GM21786 (cell line): ENCODE measurements around the gene STK11IP.

Source experiments
- ATAC-seq: cut with Tn5 transposase; IDR thresholded peaks from one replicate; pipeline ENCODE4 v1.9.1; 2021; ENCODE audit not compliant: unreplicated experiment

Gene STK11IP

DNA sequence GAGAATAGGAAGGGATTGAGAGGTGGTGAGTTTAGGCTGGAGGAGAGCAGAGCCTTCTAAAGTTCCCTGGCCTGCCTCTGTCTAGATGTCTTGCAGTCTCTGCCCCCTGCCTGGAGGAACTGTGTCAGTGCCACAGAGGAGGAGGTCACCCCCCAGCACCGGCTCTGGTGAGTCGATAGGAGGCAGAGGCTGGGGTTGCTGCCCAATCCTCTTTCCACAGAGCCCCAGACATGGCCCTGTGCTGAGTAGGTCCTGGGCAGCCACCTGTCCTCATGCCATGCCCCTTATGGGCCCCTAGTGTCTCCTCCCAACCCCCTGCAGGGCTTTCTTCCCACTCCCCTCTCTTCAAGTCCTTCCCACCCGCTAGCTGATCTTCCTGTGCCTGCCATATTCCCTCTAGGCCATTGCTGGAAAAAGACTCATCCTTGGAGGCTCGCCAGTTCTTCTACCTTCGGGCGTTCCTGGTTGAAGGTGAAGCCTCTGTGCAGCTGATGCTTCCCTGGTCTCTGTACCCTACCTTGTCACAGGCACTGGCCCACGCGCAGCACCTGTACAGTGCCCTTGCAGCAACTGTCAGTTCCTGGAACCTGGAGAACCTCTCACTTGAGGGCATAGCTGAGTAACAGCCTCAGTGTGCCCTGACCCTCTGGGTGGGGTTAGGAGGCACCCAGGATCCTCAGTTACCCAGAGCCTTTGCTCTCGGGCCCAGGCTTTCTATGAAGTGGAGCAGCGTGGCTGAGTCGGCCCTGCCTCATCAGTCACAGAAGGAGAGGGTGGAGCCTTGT is 16.6 kb downstream of the STK11IP start:
- ATAC-seq: no peak

DNA sequence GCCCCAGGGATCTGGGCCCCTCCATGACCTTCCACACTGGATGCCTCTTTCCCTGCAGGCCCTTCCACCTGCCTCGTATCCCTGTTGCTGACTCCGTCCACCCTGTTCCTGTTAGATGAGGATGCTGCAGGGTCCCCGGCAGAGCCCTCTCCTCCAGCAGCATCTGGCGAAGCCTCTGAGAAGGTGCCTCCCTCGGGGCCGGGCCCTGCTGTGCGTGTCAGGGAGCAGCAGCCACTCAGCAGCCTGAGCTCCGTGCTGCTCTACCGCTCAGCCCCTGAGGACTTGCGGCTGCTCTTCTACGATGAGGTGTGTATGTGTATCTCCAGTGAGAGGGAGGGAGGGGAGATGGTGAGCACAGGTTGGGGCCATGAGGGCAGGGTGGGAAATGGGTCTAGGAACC is 17.4 kb downstream of the STK11IP start:
- no peak for ATAC-seq

DNA sequence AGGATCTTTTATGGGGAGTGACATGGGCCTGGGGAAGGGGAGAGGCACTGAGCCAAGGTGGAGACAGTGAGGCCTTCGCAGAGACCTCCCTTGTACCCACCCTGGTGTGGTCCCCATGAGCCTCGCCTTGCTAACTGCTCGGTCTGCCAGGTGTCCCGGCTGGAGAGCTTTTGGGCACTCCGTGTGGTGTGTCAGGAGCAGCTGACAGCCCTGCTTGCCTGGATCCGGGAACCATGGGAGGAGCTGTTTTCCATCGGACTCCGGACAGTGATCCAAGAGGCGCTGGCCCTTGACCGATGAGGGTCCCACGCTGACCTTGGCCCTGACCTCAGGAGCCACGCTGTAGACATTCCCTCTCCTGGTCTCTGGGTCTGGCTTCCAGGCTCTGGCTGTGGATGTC is 18.2 kb downstream of the STK11IP start:
- ATAC-seq: no peak

DNA sequence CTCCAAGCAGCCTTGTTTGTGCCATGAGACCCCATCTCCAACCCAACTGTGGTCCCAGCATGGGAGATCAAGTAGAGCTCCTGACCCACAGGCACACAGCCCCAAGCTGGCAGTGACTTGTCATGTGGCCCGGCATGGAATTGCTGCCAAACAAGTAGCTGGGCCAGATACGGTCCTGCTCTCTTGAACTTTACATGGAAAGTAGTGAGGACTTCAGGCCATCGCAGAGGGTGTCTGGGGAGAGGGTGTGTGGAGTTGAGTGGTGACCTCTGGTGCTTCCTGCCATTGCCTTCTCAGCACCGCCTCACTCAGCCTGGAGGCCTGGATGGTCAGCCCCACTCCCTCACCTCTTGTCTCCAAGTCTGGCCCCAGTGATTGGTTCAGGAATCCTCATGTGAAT is 18.9 kb downstream of the STK11IP start:
- ATAC-seq: no peak

DNA sequence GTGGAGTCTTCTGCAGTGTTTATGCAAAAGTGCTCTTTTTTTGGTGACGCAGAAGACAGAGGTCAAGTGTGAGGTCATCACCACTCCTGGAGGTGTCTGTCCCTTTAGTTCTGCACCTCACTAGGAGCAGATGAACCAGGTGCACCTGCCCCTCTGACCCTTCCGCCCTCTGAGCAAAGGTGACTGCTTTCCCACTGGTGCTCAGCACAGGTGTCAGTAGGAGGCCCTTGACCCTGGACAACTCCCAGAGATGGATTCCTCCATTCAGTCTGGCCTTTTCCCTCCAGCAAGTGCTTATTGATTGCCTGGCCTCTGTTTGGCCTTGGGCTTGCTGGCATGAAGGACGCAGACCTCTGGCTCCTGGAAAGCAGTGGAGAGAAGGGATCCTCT is 21.1 kb downstream of the STK11IP start:
- ATAC-seq: no peak

DNA sequence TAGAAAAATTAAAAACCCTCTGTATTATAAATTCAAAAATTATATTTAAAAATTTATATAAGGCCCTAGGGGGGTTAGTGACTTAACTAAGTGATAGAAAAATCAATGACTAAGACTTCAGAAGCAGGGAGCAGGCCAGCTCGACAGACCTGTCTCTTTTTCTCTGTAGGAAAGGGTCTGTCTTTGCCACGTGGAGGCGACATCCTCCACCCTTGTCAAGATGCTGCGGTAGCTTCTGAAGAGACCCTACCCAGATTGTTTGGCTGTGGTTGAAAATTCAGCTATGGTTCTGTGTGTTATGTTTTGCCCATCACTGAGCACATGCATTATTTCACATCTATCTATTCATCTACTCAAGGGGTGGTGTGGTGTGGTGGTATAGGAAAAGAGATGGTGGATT is 21.6 kb downstream of the STK11IP start:
- no peak for ATAC-seq

DNA sequence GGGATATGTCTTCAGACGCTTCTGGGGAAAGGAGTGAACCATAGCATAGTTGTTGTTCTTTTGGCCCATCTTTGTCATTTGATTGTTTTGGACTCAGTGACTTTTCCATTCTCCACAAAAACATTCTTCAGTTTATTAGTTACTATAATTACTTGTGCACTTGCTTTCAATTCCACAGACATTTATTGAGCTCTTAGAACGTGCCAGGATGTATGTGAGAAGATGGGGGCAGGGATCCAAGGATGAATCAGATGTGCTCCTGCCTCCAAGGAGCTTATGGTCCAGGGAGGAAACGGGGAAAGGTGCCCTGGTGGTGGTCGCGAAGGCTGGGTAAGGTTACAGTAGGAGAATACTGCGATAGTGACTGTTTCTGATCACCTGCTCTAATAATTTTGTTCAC is 22.9 kb downstream of the STK11IP start:
- no peak for ATAC-seq

DNA sequence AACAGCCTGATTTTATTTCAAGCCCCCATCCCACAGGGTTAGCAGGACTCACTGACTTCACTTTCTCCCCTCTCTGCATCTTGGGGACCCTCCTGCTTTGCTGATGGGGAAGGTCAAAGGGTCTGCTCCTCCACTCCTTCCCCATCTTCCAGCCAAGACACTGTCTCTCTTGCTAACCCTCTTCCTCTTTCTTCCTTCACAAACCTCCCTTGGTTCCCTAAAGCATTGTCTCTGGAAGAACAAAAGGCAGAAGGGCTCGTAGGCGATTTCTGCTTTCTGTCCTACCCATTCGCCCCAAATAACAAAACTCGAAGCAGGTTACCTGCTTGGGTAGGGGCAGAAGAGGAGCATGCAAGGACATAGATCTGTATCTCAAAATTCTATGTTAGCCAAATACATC is 24.3 kb downstream of the STK11IP start:
- no peak for ATAC-seq

DNA sequence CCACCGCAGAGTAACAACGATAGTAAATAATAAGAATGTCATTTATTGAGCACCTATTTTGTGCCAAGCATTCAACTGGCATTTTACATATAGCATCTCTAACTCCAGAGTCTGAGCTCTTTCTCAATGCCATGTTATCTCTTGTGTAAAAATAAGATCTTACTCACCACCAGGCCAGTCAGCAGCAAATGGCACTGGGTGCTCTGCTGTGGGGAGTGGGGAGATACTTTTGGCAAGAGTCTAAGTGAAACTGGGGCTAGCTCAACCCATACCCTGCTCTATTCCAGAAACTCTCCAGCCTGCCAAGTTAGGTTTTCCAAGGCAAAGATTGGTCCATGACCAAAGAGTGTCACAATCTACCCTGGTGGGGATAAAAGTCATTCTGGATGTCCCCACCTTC is 24.8 kb downstream of the STK11IP start:
- ATAC-seq: no peak

DNA sequence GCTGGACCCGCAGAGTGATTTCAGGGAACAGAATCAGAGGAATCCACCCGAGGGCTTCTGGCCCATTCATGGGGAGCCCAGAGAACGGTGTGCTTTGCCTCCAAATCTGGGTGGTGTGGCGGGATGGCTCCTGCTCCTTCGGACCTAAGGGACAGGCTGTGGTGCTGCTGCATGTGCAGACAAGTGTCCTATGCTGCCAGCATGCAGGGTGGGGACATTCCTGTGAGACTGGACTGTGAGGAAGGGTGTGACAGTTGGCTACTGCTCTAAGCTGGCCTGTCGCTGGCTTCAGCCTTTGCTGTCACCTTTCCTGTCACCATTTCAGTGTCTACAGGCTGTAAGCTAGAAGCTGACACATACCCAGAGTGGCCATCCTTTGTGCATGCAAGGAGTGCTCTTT is 26.9 kb downstream of the STK11IP start:
- ATAC-seq: no peak

DNA sequence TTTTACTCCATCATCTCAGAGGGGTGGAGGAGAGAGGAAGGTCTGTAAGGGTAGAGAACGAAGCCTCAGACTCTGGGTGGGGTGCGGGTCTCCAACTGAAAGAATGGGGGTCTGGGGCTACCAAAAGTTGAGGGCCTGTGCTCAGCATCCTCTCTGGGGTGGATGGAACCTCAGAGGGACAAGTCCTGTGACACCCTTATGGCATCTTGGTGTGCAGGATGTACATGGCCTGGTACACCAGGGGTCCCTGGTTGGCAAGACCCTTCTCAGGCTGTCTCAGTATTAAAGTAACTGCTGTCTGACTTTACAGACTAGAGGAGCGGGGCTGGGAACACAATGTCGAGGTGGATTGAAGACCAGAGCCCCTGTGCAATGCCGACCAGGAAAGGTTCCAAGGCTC is 27.5 kb downstream of the STK11IP start:
- no peak for ATAC-seq

DNA sequence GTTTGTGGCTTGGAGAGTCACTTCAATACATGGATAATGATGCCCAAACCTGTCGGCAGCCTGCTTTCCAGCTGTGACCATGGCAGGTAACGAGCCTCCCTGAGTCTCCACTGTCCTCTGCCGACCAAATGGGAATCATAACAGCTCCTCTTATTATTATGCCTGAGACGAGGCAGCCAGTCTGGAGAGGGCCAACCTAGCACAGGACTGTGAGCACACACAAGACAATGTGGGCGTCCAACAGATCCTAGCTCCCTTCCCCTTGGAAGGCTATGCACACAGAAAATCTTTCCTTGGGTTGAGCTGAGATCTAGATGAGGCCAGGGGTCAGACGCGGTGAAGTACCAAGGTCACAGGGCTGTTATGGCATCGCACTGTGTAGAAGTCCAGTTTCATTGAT is 28.9 kb downstream of the STK11IP start:
- ATAC-seq: no peak

DNA sequence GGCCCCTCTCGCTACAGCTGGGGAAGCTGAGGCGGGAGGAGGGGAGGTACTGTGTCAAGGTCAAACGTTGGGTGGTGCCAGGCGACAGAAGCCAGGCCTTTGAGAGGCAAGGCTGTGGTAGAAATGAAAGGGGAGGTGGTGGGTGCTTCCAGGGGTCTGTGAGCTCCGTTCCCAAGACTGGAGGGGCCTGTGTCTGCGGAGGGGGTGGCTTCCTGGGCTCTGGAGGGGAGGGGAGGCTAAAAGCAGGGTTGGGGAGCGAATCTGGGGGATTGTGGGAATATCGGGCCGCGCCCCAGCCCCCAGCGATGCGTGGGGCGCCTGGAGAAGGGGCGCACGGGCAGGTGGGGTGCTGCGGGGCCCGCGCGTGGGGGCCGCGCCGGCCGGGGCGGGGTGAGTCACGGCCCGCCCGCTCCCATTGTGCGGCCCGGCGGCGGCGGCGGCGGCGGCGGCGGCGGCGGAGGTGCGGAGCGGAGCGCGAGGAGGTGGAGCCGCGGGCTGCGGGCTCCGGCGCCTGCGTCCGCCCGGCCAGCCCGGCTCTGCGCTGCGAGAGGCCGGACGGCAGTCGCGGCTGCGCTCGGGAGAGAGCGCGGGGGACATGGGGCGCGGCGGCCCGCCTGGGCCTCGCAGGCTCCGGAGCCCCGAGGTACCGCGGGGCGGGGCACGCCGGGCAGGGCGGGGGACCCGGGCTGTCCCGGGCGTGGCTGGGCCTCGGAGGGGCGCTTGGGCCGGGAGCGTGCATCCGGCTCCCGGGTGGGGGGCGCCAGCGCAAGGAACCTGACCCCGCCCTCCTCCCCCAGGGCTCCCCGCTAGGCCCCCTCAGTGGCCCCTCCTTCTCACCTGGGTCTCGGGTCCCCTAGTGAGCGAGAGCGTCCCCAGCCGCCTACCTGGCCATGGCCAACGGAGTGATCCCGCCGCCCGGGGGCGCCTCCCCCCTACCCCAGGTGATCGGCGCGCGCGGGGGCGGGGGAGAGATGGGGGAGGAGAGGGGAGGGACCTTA is 29.7 kb downstream of the STK11IP start, which contains the start of gene SLC4A3:
SLC4A3 (plus strand) TSS at position 528 of the 998 bp plus-strand sequence; CDS start at position 891, 363 bp downstream.
- ATAC-seq: no peak

DNA sequence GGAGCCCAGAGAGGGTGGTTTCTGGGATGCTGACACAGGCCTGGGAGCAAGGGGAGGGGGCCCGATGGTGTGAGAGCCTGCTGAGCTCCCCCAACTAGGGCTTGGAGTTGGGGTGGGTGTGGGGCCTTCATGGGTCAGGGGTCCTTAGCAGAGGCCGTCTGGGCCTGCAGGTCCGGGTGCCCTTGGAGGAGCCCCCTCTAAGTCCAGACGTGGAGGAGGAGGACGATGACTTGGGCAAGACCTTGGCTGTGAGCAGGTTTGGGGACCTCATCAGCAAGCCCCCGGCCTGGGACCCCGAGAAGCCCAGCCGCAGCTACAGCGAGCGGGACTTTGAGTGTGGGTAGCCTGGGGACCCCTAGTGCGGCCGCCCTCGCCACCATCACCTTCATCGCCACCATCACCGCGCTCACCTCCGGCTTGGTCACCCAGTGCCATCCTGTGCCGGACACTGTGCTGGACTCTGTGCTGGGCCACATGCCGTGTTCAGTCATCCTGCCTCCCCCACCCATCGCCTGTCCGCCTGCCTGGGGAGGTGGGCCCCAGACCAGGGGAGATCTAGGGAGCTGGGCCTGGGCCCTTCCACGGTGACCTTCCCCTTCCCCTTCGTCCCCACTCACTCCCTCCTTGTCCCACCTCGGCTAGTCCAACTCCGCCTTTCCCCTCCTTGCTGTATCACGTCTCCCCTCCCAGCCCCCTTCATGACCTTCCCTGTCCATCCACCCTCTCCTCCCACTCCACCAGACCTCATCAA is 30.8 kb downstream of the STK11IP start:
- ATAC-seq: no peak

DNA sequence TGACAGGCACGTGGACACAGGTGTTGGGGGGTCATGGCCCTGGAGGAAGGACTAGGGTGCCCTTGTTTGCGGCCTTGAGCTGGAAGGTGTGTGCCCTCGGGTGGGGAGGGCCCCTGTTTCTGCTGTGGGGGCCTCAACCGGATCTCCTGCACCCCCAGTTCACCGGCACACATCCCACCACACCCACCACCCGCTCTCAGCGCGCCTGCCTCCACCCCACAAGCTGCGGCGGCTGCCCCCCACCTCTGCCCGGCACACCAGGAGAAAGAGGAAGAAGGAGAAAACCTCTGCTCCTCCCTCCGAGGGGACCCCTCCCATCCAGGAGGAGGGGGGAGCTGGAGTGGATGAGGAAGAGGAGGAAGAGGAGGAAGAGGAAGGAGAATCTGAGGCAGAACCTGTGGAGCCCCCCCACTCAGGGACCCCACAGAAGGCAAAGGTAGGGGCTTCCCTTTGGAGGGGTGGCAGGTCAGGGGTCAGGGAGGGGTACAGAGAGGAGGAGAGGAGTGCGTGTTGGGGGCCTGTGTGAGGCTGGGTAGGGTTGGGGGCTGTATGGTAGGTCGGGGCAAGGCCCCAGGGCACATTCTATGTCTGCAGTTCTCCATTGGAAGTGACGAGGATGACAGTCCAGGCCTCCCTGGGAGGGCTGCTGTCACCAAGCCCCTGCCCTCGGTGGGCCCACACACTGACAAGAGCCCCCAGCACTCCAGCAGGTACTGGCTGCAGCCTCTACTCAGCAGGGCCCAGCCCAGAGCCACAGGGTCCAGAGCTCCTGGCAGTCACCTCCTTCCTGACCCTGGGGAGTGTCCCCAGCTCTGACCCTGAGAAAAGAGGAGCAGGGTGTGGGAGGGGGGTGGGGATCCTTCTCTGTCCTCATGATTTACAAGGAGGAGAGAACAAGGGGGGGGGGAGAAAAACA is 31.6 kb downstream of the STK11IP start:
- no peak for ATAC-seq

DNA sequence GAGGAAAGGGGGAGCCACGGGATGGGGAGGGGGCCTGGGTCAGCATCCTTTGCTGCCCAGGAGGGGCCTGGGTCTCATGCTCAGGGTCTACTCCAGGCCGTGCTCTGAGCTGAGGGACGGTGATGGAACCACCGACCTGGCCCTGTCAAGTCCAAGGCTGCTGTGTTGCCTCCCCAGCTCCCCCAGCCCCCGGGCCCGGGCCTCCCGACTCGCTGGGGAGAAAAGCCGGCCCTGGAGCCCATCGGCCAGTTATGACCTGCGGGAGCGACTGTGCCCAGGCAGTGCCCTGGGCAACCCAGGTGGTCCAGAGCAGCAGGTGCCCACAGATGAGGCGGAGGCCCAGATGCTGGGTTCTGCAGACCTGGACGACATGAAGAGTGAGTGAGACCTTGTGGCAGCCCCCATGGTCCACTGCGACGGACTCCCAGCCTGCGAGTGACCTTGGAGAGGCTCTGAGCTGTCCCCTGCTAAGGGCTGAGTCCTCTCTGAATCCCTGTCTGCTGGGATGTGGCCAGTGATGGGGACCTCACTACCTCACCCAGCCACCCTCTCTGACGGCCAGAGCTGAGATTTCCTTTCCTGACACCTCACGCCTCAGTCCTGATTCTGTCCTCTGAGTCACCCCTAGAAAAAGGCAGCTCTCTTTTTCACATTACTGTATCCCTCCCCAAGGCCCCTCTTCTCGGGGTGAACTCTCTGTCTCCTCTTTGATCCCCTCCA is 32.5 kb downstream of the STK11IP start:
- no peak for ATAC-seq

DNA sequence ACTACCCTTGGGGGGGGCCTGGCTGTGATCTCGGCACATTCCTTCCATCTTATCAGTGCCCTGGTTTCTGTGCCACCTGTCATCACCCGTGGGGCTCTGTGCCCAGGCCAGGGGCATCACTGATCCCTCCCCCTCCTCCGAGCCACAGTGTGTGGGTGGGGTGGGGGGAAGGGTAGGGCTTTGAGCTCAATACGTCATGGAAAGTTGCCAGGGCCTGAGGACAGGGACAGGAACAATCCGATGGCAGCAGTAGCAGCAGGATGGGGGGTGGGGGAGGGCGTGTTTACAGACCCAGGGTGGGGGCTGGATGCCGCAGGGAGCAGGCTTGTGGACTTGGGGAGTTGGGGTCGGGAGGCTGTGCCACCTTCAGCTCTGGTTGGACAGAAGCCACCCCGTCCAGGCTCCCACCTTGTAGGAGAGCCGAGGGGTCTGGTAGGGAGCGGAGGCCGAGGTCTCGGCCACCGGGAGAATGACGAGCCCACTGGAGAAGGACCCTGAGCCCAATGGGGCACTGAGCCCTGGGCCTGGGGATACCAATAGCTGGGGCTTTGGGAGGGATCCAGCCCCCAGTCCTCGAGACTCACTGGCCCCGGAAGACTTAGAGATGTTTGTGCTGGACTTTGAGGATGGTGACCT is 33.2 kb downstream of the STK11IP start:
- ATAC-seq: no peak

DNA sequence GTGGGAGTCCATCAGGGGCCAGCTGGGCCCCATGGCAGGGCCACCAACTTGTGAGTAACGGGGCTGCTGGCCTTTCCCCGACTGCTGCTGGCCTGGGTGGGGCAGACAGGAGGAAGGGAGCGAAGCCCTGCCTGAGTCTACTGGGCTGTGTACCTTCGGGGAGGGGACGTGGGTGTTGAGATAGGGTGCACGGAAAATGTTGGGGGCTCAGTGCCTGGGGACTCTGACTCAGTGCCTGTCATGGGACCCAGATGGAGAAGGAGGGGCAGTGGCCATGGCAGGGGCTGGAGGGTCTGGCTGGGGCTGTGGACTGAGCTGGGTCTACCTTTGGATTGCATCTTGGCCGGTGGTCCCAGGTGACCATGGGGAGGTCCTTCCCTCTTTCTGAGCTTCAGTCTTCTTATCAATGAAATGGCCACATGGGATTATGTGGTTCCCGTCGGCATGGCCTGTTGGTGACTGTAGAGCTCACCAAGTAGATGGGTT is 33.8 kb downstream of the STK11IP start:
- no peak for ATAC-seq
